Stomach (tissue), 9 donors: ENCODE results near the gene PVALEF. TPM values are rescaled to one million over a fixed set of nuclear protein-coding genes. Genes with fewer than 3 reads are reported as not detected.

Experiments used
- DNase-seq, 2 donors: peaks; one replicate each; pipeline versions ENCODE4 v3.0.0 to v3.0.0-alpha.2; 2013 to 2019
- H3K27ac ChIP-seq, 5 donors: fragments of 200-600 bp in 4 of 5; sonication (generic) in 4 of 5; one replicate each; pipeline ENCODE4 v1.5.1; 2013 to 2019; ENCODE audit warnings: mild to moderate bottlenecking in 1 of 5, moderate library complexity in 1 of 5
- H3K27me3 ChIP-seq, 3 donors: fragments of 200-600 bp; sonication (generic); one replicate each; pipeline ENCODE4 v1.5.1; 2017 to 2019; ENCODE audit warnings: mixed run types in 1 of 3
- H3K36me3 ChIP-seq, 4 donors: fragments of 200-600 bp; sonication (generic); 1 replicate in 3 of 4; 2 replicates in 1 of 4; pipeline ENCODE4 v1.5.1; 2016 to 2019
- H3K4me1 ChIP-seq, 4 donors: fragments of 200-600 bp; sonication (generic); one replicate each; pipeline ENCODE4 v1.5.1; 2016 to 2019
- H3K4me3 ChIP-seq, 4 donors: fragments of 200-600 bp; sonication (generic) in 3 of 4; one replicate each; pipeline ENCODE4 v1.5.1; 2016 to 2019; ENCODE audit warnings: mild to moderate bottlenecking in 1 of 4
- H3K9me3 ChIP-seq, 4 donors: fragments of 200-600 bp; sonication (generic); one replicate each; pipeline ENCODE4 v1.5.1; 2016 to 2019
- CTCF ChIP-seq, 7 experiments: fragments of 450-650 bp in 4 of 7; fragments of 200-600 bp in 3 of 7; sonication (generic) in 3 of 7; IDR thresholded peaks; one replicate each; pipeline ENCODE4 v1.5.1; 2016 to 2019; ENCODE audit warnings: antibody characterized with exemption in 7 of 7, control low read depth in 2 of 7, mild to moderate bottlenecking in 1 of 7
- EP300 ChIP-seq: sonication (generic); formaldehyde crosslinking; IDR thresholded peaks from one replicate; pipeline ENCODE4 v1.6.1; 2017; ENCODE audit warnings: antibody characterized with exemption
- POLR2A ChIP-seq, 4 donors: fragments of 450-650 bp; IDR thresholded peaks; one replicate each; pipeline ENCODE4 v1.6.1; 2016; ENCODE audit warnings: antibody characterized with exemption in 4 of 4, control low read depth in 2 of 4, mild to moderate bottlenecking in 1 of 4, moderate library complexity in 1 of 4
- POLR2AphosphoS5 ChIP-seq, 3 donors: sonication (generic); formaldehyde crosslinking; IDR thresholded peaks; one replicate each; pipeline ENCODE4 v1.6.1; 2016; ENCODE audit warnings: antibody characterized with exemption in 3 of 3
- WGBS, 5 donors: extraction: QIAGEN DNeasy Blood & Tissue Kit in 3 of 5; methylation state at CpG; one replicate each; pipeline versions ENCODE4 v1.1.5 to v1.1.7; 2013 to 2018; 5-methylcytosine and 5-hydroxymethylcytosine counted together
- intact Hi-C: fragments of 100-400 bp; cut with DNase I; formaldehyde crosslinking; loops from one replicate; pipeline ENCODE4 v1.15.1; 2023; ENCODE audit warnings: low total_unique reads
- polyA plus RNA-seq, 3 donors: library from polyadenylated mRNA; stranded (reverse); fragments of 200-250 nt; gene quantifications; one replicate each; pipeline ENCODE4 v1.2.3, GENCODE V29; 2013
- total RNA-seq, 5 donors: library from RNA; depleted of rRNA; stranded (reverse); fragments of >200 nt; gene quantifications; one replicate each; pipeline versions ENCODE4 v1.1.0 to v1.2.3, GENCODE V29; 2014 to 2016
- donor health status: healthy with polysubstance abuse.
- donor health status: Bipolar disorder and iron deficiency.
- donor health status: healthy.

Gene PVALEF
- total and polyA plus RNA-seq, 8 donors = not detected

GRCh38 chr17:81206166-81206565 lies 40.9 kb downstream of the PVALEF start:
- H3K4me1 ChIP-seq = peaks cover 0 to 1% (median under 1%) of the 10 kb centered on the region in 4 donors
- intact Hi-C loops = no loop called here
- no peak overlapping the region for H3K27ac ChIP-seq
- no peaks in the 10 kb centered on the region for H3K27me3 ChIP-seq
- H3K4me3 ChIP-seq = no peak overlapping the region
- H3K9me3 ChIP-seq = no peaks in the 10 kb centered on the region
- TF ChIP-seq POLR2A (IDR thresholded peaks at IDR 0.05) = no peak
- no peak for TF ChIP-seq CTCF (IDR thresholded peaks at IDR 0.05)
- no peak for DNase-seq
- 80 to 91% (median 84%) methylated on average over 4 of the region's 4 CpGs for WGBS, 5 donors
- peaks cover 0 to 44% (median 31%) of the 10 kb centered on the region in 4 donors for H3K36me3 ChIP-seq

- 94 to 99% (median 95%) methylated on average over 12 of the region's 12 CpGs for WGBS, 5 donors
- H3K27ac ChIP-seq = no peak overlapping the region
- no peaks in the 10 kb centered on the region for H3K9me3 ChIP-seq
- no peak overlapping the region for H3K4me3 ChIP-seq
- no peak for DNase-seq
- no peaks in the 10 kb centered on the region for H3K4me1 ChIP-seq
- H3K27me3 ChIP-seq = no peaks in the 10 kb centered on the region
- intact Hi-C loops = no loop called here
- H3K36me3 ChIP-seq = peaks cover 0 to 44% (median 31%) of the 10 kb centered on the region in 4 donors
- TF ChIP-seq POLR2AphosphoS5 (IDR thresholded peaks at IDR 0.05) (no peak), POLR2A (IDR thresholded peaks at IDR 0.05) (no peak), EP300 (no peak), CTCF (IDR thresholded peaks at IDR 0.05) (no peak)
These were observed 41.4 kb downstream of the PVALEF start for GRCh38 chr17:81206657-81207056.

- Histone ChIP-seq H3K36me3 (peaks cover 0 to 37% (median 29%) of the 10 kb centered on the region in 4 donors), H3K4me1 (no peaks in the 10 kb centered on the region), H3K27me3 (no peaks in the 10 kb centered on the region), H3K4me3 (no peak overlapping the region), H3K9me3 (no peaks in the 10 kb centered on the region), H3K27ac (no peak overlapping the region)
- 84 to 89% (median 88%) methylated on average over 20 to 21 of the region's 21 CpGs for WGBS, 5 donors
- DNase-seq = no peak
- intact Hi-C loops = no loop called here
- no peak for TF ChIP-seq POLR2A (IDR thresholded peaks at IDR 0.05)
- TF ChIP-seq CTCF (IDR thresholded peaks at IDR 0.05) = no peak
- TF ChIP-seq EP300 = no peak
- TF ChIP-seq POLR2AphosphoS5 (IDR thresholded peaks at IDR 0.05) = no peak
These were observed 42.6 kb downstream of the PVALEF start for GRCh38 chr17:81207610-81208581.

GRCh38 chr17:81208651-81209050 lies 43.3 kb downstream of the PVALEF start:
- no peak for TF ChIP-seq CTCF (IDR thresholded peaks at IDR 0.05)
- TF ChIP-seq POLR2AphosphoS5 (IDR thresholded peaks at IDR 0.05) = no peak
- no peak for TF ChIP-seq POLR2A (IDR thresholded peaks at IDR 0.05)
- no peak for TF ChIP-seq EP300
- Histone ChIP-seq H3K9me3 (no peaks in the 10 kb centered on the region), H3K36me3 (peaks cover 0 to 29% (median 22%) of the 10 kb centered on the region in 4 donors), H3K4me3 (no peak overlapping the region), H3K27me3 (no peaks in the 10 kb centered on the region), H3K27ac (no peak overlapping the region), H3K4me1 (no peaks in the 10 kb centered on the region)
- no peak for DNase-seq
- intact Hi-C loops = no loop called here
- WGBS, 5 donors = 93 to 98% (median 97%) methylated on average over 8 to 10 of the region's 10 CpGs
